HCT116 (cell line): Measurements from ENCODE around the gene SLC66A2. TPM values are rescaled to one million over a fixed set of nuclear protein-coding genes. Genes with fewer than 3 reads are reported as not detected.

Experiments used
- ATAC-seq: fragments of 200-7000 bp; cut with Tn5 transposase; 2 replicates; pipeline ENCODE4 v1.9.1; 2020; ENCODE audit warnings: mild to moderate bottlenecking, moderate library complexity
- BruUV-seq: library from RNA; stranded (reverse); fragments of 400-500 nt; replicated peaks from 2 replicates; lab custom pipeline; 2021; lab: Mats Ljungman, UMichigan
- CTCF ChIA-PET: fragments of 300-600 bp; sonication (Branson Sonifier 250); formaldehyde crosslinking; loops from one replicate; lab custom pipeline; 2021; ENCODE audit warnings: antibody characterized with exemption; lab: Charles Lee
- POLR2A ChIA-PET: fragments of 300-600, 350-600 bp; sonication (Branson Sonifier 250); formaldehyde crosslinking; loops from one replicate; lab custom pipeline; 2021; ENCODE audit warnings: antibody characterized with exemption; lab: Charles Lee
- RAD21 ChIA-PET, 2 experiments: fragments of 300-600 bp; sonication (Branson Sonifier 250); formaldehyde crosslinking; loops; one replicate each; lab custom pipeline; 2023; ENCODE audit warnings: low total read pairs in 2 of 2; ENCODE audit not compliant: uncharacterized antibody in 2 of 2, unreplicated experiment in 2 of 2, low non-redundant PET in 1 of 2; lab: Charles Lee
- DNase-seq: peaks from one replicate; pipeline ENCODE4 v3.0.0-alpha.2; 2010; ENCODE audit warnings: low read depth, low spot score
- H2AFZ ChIP-seq: fragments of 200-600 bp; shearing (Covaris generic), sonication (generic); 2 replicates; pipeline ENCODE4 v1.6.1; 2017; ENCODE audit warnings: low read depth, mixed run types, mixed read lengths, antibody characterized with exemption, low read length; ENCODE audit not compliant: poor library complexity, severe bottlenecking
- H3K27ac ChIP-seq: 2 replicates; pipeline ENCODE4 v1.5.1; 2012; ENCODE audit warnings: low read depth, low read length
- H3K27me3 ChIP-seq: fragments of 200-600 bp; sonication (generic); 2 replicates; pipeline ENCODE4 v1.6.1; 2016; ENCODE audit warnings: mixed run types, low read length, mixed read lengths; ENCODE audit not compliant: insufficient read depth
- H3K36me3 ChIP-seq, 2 experiments: fragments of 200-500 bp in 1 of 2; fragments of 200-600 bp in 1 of 2; sonication (Bioruptor generic) in 1 of 2; sonication (generic) in 1 of 2; 2 replicates each; pipeline versions ENCODE4 v1.5.1 to v1.6.1; 2014 to 2016; ENCODE audit warnings: low read length in 2 of 2, inconsistent platforms in 1 of 2, mixed read lengths in 1 of 2, mixed run types in 1 of 2; ENCODE audit not compliant: insufficient read depth in 2 of 2, control insufficient read depth in 1 of 2
- H3K4me1 ChIP-seq, 2 experiments: fragments of 200-600 bp in 1 of 2; sonication (generic) in 1 of 2; 2 replicates each; pipeline versions ENCODE4 v1.5.1 to v1.6.1; 2012 to 2017; ENCODE audit warnings: low read length in 2 of 2, inconsistent platforms in 1 of 2, mild to moderate bottlenecking in 1 of 2, mixed read lengths in 1 of 2, mixed run types in 1 of 2, moderate library complexity in 1 of 2; ENCODE audit not compliant: insufficient read depth in 2 of 2, control insufficient read depth in 1 of 2
- H3K4me2 ChIP-seq: fragments of 200-600 bp; sonication (generic); 2 replicates; pipeline ENCODE4 v1.6.1; 2017; ENCODE audit warnings: mixed run types, low read length, mixed read lengths
- H3K4me3 ChIP-seq, 2 experiments: fragments of 200-600 bp in 1 of 2; sonication (generic) in 1 of 2; replicated peaks in 1 of 2; 2 replicates each; pipeline ENCODE4 v1.5.1; 2011 to 2016; ENCODE audit warnings: low read length in 2 of 2, control low read depth in 1 of 2, low read depth in 1 of 2, mild to moderate bottlenecking in 1 of 2, mixed read lengths in 1 of 2, mixed run types in 1 of 2
- H3K79me2 ChIP-seq: fragments of 200-600 bp; sonication (generic); 2 replicates; pipeline ENCODE4 v1.6.1; 2017; ENCODE audit warnings: mild to moderate bottlenecking, mixed run types, low read length, moderate library complexity, mixed read lengths; ENCODE audit not compliant: insufficient read depth
- H3K9ac ChIP-seq: fragments of 200-600 bp; sonication (generic); 2 replicates; pipeline ENCODE4 v1.6.1; 2016; ENCODE audit warnings: low read length, mixed read lengths
- H3K9me2 ChIP-seq: fragments of 200-600 bp; sonication (generic), shearing (Covaris generic); 2 replicates; pipeline ENCODE4 v1.6.1; 2017; ENCODE audit warnings: mixed run types, mild to moderate bottlenecking, moderate library complexity; ENCODE audit not compliant: insufficient read depth
- H3K9me3 ChIP-seq, 2 experiments: fragments of 200-500 bp in 1 of 2; fragments of 200-600 bp in 1 of 2; sonication (Bioruptor generic) in 1 of 2; sonication (generic) in 1 of 2; 2 replicates each; pipeline ENCODE4 v1.6.1; 2014 to 2017; ENCODE audit warnings: low read length in 2 of 2, mixed read lengths in 2 of 2, inconsistent platforms in 1 of 2, low read depth in 1 of 2, mild to moderate bottlenecking in 1 of 2, mixed run types in 1 of 2, moderate library complexity in 1 of 2; ENCODE audit not compliant: control insufficient read depth in 1 of 2, insufficient read depth in 1 of 2
- H4K20me1 ChIP-seq: fragments of 200-600 bp; sonication (generic), shearing (Covaris generic); 2 replicates; pipeline ENCODE4 v1.6.1; 2017; ENCODE audit warnings: mixed run types, mild to moderate bottlenecking, moderate library complexity; ENCODE audit not compliant: insufficient read depth
- ATF3 ChIP-seq: IDR thresholded peaks from 2 replicates; pipeline ENCODE4 v1.6.1; 2012
- CBX3 ChIP-seq: IDR thresholded peaks from 2 replicates; pipeline ENCODE4 v1.6.1; 2012; ENCODE audit warnings: low read depth
- CEBPB ChIP-seq: IDR thresholded peaks from 2 replicates; pipeline ENCODE4 v1.6.1; 2012; ENCODE audit warnings: low read depth
- CTCF ChIP-seq, 3 experiments: fragments of 200-600 bp in 1 of 3; sonication (generic) in 1 of 3; IDR thresholded peaks in 2 of 3; conservative IDR thresholded peaks in 1 of 3; 2 replicates each; pipeline ENCODE4 v1.5.1; 2012 to 2017; ENCODE audit warnings: low read depth in 2 of 3, low read length in 2 of 3, antibody characterized with exemption in 1 of 3, borderline replicate concordance in 1 of 3, control low read depth in 1 of 3, mild to moderate bottlenecking in 1 of 3, mixed read lengths in 1 of 3, mixed run types in 1 of 3, moderate library complexity in 1 of 3; ENCODE audit not compliant: insufficient read depth in 1 of 3
- EGR1 ChIP-seq: IDR thresholded peaks from 2 replicates; pipeline ENCODE4 v1.6.1; 2012; ENCODE audit warnings: low read depth
- ELF1 ChIP-seq: IDR thresholded peaks from 2 replicates; pipeline ENCODE4 v1.6.1; 2012; ENCODE audit warnings: low read depth, borderline replicate concordance
- EZH2 ChIP-seq: fragments of 200-600 bp; sonication (generic); IDR thresholded peaks from 2 replicates; pipeline ENCODE4 v1.6.1; 2017; ENCODE audit warnings: antibody characterized with exemption, mixed run types
- FOSL1 ChIP-seq: IDR thresholded peaks from 2 replicates; pipeline ENCODE4 v1.6.1; 2012; ENCODE audit warnings: low read depth
- POLR2A ChIP-seq: IDR thresholded peaks from 2 replicates; pipeline ENCODE4 v1.7.0; 2011; ENCODE audit warnings: borderline replicate concordance; ENCODE audit not compliant: insufficient read depth, insufficient read length; ENCODE audit errors: extremely low read depth
- POLR2AphosphoS5 ChIP-seq: IDR thresholded peaks from 2 replicates; pipeline ENCODE4 v1.6.1; 2011; ENCODE audit warnings: mild to moderate bottlenecking, low read depth, low read length, moderate library complexity
- RAD21 ChIP-seq: IDR thresholded peaks from 2 replicates; pipeline ENCODE4 v1.6.1; 2012; ENCODE audit warnings: low read depth, mild to moderate bottlenecking
- REST ChIP-seq: IDR thresholded peaks from 2 replicates; pipeline ENCODE4 v1.6.1; 2012; ENCODE audit warnings: low read depth
- SIN3A ChIP-seq: IDR thresholded peaks from 2 replicates; pipeline ENCODE4 v1.6.1; 2012; ENCODE audit warnings: low read depth
- SP1 ChIP-seq: IDR thresholded peaks from 2 replicates; pipeline ENCODE4 v1.6.1; 2012; ENCODE audit warnings: low read depth
- SRF ChIP-seq: IDR thresholded peaks from 2 replicates; pipeline ENCODE4 v1.6.1; 2012; ENCODE audit warnings: low read depth
- TCF7L2 ChIP-seq: IDR thresholded peaks from 2 replicates; pipeline ENCODE4 v1.7.0; 2011; ENCODE audit warnings: borderline replicate concordance, inconsistent platforms; ENCODE audit not compliant: insufficient read depth, insufficient read length; ENCODE audit errors: extremely low read depth
- YY1 ChIP-seq: IDR thresholded peaks from 2 replicates; pipeline ENCODE4 v1.6.1; 2011; ENCODE audit warnings: low read length, low read depth, moderate library complexity, mild to moderate bottlenecking; ENCODE audit not compliant: insufficient replicate concordance; ENCODE audit errors: extremely low read depth
- ZBTB33 ChIP-seq: IDR thresholded peaks from 2 replicates; pipeline ENCODE4 v1.6.1; 2011; ENCODE audit warnings: mild to moderate bottlenecking, low read length, moderate library complexity; ENCODE audit not compliant: insufficient replicate concordance; ENCODE audit errors: extremely low read depth
- ZFX ChIP-seq: fragments of 450-650 bp; IDR thresholded peaks from 2 replicates; pipeline ENCODE4 v1.6.1; 2017
- intact Hi-C: fragments of 100-400 bp; cut with micrococcal nuclease; formaldehyde crosslinking; loops from 2 replicates; pipeline ENCODE4 v1.10.0; 2022
- total RNA-seq: library from RNA; stranded (reverse); gene quantifications from one replicate; pipeline ENCODE4 v1.2.1, GENCODE V29; 2021; ENCODE audit not compliant: unreplicated experiment

SLC66A2 gene
- total RNA-seq, 1 experiment from 2014 or later, result 44.9 TPM

- DNase-seq, result no peak
- RAD21 ChIA-PET, result no interaction called here
- intact Hi-C loops, result no loop called here
These were observed 12.4 kb downstream of the SLC66A2 start for GRCh38 chr18:79939096-79939495.

More at GRCh38 chr18:79939096-79939495, 12.4 kb downstream of the SLC66A2 start:
- POLR2A ChIA-PET, result no interaction called here
- no peak overlapping the region for H3K4me3 ChIP-seq
- H3K4me1 ChIP-seq, result no peaks in the 10 kb centered on the region
- no peaks in the 10 kb centered on the region for H4K20me1 ChIP-seq
- ATAC-seq, result no peak
- H3K9ac ChIP-seq, result no peak overlapping the region
- H3K79me2 ChIP-seq, result peaks cover 89% of the 10 kb centered on the region
- TF ChIP-seq ATF3, result no peak
- TF ChIP-seq TCF7L2, result no peak
- no peak for TF ChIP-seq SP1
- no peak for TF ChIP-seq CTCF (IDR thresholded peaks at IDR 0.05 in 2 of 3, conservative IDR thresholded peaks at IDR 0.05 in 1 of 3; ENCODE audit: borderline replicate concordance in 1 of 3, insufficient read depth in 1 of 3, low read depth in 2 of 3, low read length in 2 of 3)
- TF ChIP-seq SRF, result no peak
- TF ChIP-seq FOSL1, result no peak
- no peak for TF ChIP-seq POLR2A
- TF ChIP-seq REST, result no peak
- TF ChIP-seq ELF1, result no peak
- no peak for TF ChIP-seq SIN3A
- no peak for TF ChIP-seq EGR1
- TF ChIP-seq YY1, result no peak
- TF ChIP-seq EZH2, result no peak
- TF ChIP-seq CEBPB, result no peak
- TF ChIP-seq POLR2AphosphoS5, result no peak
- no peak for TF ChIP-seq ZFX
- TF ChIP-seq ZBTB33, result no peak
- TF ChIP-seq RAD21, result no peak
- no peak for TF ChIP-seq CBX3
- no peaks in the 10 kb centered on the region for H3K9me2 ChIP-seq
- peaks cover under 1 to 18% of the 10 kb centered on the region in 2 experiments; a peak in 2 of 4 replicates for H3K9me3 ChIP-seq
- no TSS peak for BruUV-seq
- no peak overlapping the region for H3K4me2 ChIP-seq
- CTCF ChIA-PET, result no interaction called here
- peaks cover 18 to 51% of the 10 kb centered on the region in 2 experiments; a peak in 3 of 4 replicates for H3K36me3 ChIP-seq
- no peak overlapping the region for H2AFZ ChIP-seq
- H3K27ac ChIP-seq, result no peak overlapping the region
- no peaks in the 10 kb centered on the region for H3K27me3 ChIP-seq
